Left ventricle myocardium inferior (tissue), 1 donor: ENCODE measurements around the gene DISP3. TPM values are rescaled to one million over a fixed set of nuclear protein-coding genes. Genes with fewer than 3 reads are reported as not detected.

Experiments used
- DNase-seq: peaks from one replicate; pipeline ENCODE4 v3.0.0-alpha.2; 2020
- H3K27ac ChIP-seq: fragments of 200-600 bp; replicated peaks from 2 replicates; pipeline ENCODE4 v1.8.0; 2021
- H3K27me3 ChIP-seq: fragments of 200-600 bp; 2 replicates; pipeline ENCODE4 v1.8.0; 2021; ENCODE audit warnings: low read depth
- H3K36me3 ChIP-seq: fragments of 200-600 bp; 2 replicates; pipeline ENCODE4 v1.8.0; 2021
- H3K4me1 ChIP-seq: fragments of 200-600 bp; 2 replicates; pipeline ENCODE4 v1.8.0; 2021
- H3K4me3 ChIP-seq: fragments of 200-600 bp; 2 replicates; pipeline ENCODE4 v1.8.0; 2021; ENCODE audit warnings: mild to moderate bottlenecking, moderate library complexity
- H3K9me3 ChIP-seq: fragments of 200-600 bp; replicated peaks from 2 replicates; pipeline ENCODE4 v1.8.0; 2021
- CTCF ChIP-seq: fragments of 200-600 bp; IDR thresholded peaks from 2 replicates; pipeline ENCODE4 v1.8.0; 2021; ENCODE audit warnings: antibody characterized with exemption, mild to moderate bottlenecking, borderline replicate concordance
- intact Hi-C: fragments of 100-400 bp; cut with micrococcal nuclease; formaldehyde crosslinking; loops from one replicate; pipeline ENCODE4 v1.11.0; 2022
- total RNA-seq: library from RNA; stranded (reverse); fragmentation: NEBNext Ultra II Directional; extraction: Animal tissue kit (Norgen Biotek cat#: 25700); gene quantifications from one replicate; pipeline ENCODE4 v1.2.1, GENCODE V29; 2021
- donor health status: DM: no; HTN: yes; CAD: no; lungs with severe emphysema.

Gene DISP3
- total RNA-seq, 1 donor from 2014 or later, result not detected

- H3K9me3 ChIP-seq, result no peaks in the 10 kb centered on the region
- peaks cover 99% of the 10 kb centered on the region for H3K27me3 ChIP-seq
- H3K4me3 ChIP-seq, result no peak overlapping the region
- TF ChIP-seq CTCF, result no peak
- no peaks in the 10 kb centered on the region for H3K36me3 ChIP-seq
- H3K27ac ChIP-seq, result no peak overlapping the region
- no peak for DNase-seq
- intact Hi-C loops, result no loop called here
- H3K4me1 ChIP-seq, result no peaks in the 10 kb centered on the region
Observed at GRCh38 chr1:11540773-11541160, 61.8 kb downstream of the DISP3 start.

- H3K27ac ChIP-seq, result no peak overlapping the region
- H3K27me3 ChIP-seq, result peaks cover 99% of the 10 kb centered on the region
- H3K36me3 ChIP-seq, result no peaks in the 10 kb centered on the region
- no peaks in the 10 kb centered on the region for H3K9me3 ChIP-seq
- no peaks in the 10 kb centered on the region for H3K4me1 ChIP-seq
- no peak for TF ChIP-seq CTCF
- no peak for DNase-seq
- no peak overlapping the region for H3K4me3 ChIP-seq
- intact Hi-C loops, result no loop called here
Observed at GRCh38 chr1:11541236-11541635, 62.3 kb downstream of the DISP3 start.

- H3K27me3 ChIP-seq, result peaks cover 99% of the 10 kb centered on the region
- intact Hi-C loops, result no loop called here
- H3K27ac ChIP-seq, result no peak overlapping the region
Observed at GRCh38 chr1:11541956-11542355, 63.0 kb downstream of the DISP3 start.

GRCh38 chr1:11543392-11543791, 64.4 kb downstream of the DISP3 start:
- Histone ChIP-seq H3K27me3 (peaks cover 91% of the 10 kb centered on the region), H3K36me3 (no peaks in the 10 kb centered on the region), H3K4me1 (no peaks in the 10 kb centered on the region), H3K27ac (no peak overlapping the region), H3K4me3 (no peak overlapping the region), H3K9me3 (no peaks in the 10 kb centered on the region)
- no peak for DNase-seq
- intact Hi-C loops, result no loop called here
- no peak for TF ChIP-seq CTCF

More at GRCh38 chr1:11541956-11542355, 63.0 kb downstream of the DISP3 start:
- no peaks in the 10 kb centered on the region for H3K9me3 ChIP-seq
- H3K4me3 ChIP-seq, result no peak overlapping the region
- no peak for TF ChIP-seq CTCF
- no peaks in the 10 kb centered on the region for H3K4me1 ChIP-seq
- DNase-seq, result no peak
- H3K36me3 ChIP-seq, result no peaks in the 10 kb centered on the region

GRCh38 chr1:11543796-11544195, 64.8 kb downstream of the DISP3 start:
- peaks cover 87% of the 10 kb centered on the region for H3K27me3 ChIP-seq
- intact Hi-C loops, result no loop called here
- no peak for TF ChIP-seq CTCF
- no peak for DNase-seq
- no peak overlapping the region for H3K27ac ChIP-seq
- H3K4me1 ChIP-seq, result no peaks in the 10 kb centered on the region
- H3K9me3 ChIP-seq, result no peaks in the 10 kb centered on the region
- H3K4me3 ChIP-seq, result no peak overlapping the region
- H3K36me3 ChIP-seq, result no peaks in the 10 kb centered on the region

DNA sequence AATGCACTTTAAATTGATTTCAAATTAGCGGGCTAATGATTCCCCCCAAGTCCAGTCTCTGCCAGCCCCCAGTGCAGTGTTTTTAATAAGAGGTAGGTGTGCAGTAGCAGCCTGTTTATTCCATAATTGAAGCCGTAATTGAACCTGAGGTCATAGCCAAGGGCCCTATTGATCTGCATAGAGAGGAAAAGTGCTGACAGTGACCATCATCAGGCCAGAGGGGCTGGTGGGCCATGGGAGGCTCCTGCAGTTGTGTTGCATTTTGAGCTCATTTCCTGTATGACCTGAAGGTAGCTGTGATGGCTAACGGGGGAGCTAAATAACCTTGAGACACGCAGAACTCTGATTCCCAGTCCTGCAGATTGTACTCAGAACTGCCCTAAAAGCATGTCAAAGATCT, 67.5 kb downstream of the DISP3 start:
- intact Hi-C loops, result no loop called here
- TF ChIP-seq CTCF, result no peak
- no peak for DNase-seq
- Histone ChIP-seq H3K4me3 (no peak overlapping the region), H3K4me1 (no peaks in the 10 kb centered on the region), H3K27me3 (peaks cover 61% of the 10 kb centered on the region), H3K9me3 (no peaks in the 10 kb centered on the region), H3K36me3 (no peaks in the 10 kb centered on the region), H3K27ac (no peak overlapping the region)
